ENCODE measurements around the gene SYNM.

Gene SYNM

GRCh38 chr15:99101501-99101900, 3.4 kb upstream of the SYNM start:
- Histone ChIP-seq H3K4me3 (no peak overlapping the region), H3K27ac (no peak overlapping the region)
- TF ChIP-seq CTCF (IDR thresholded peaks at IDR 0.05), result no peak
- DNase-seq (ENCODE audit: low spot score), result no peak

- DNase-seq (ENCODE audit: low spot score), result no peak
- TF ChIP-seq CTCF (IDR thresholded peaks at IDR 0.05), result no peak
- Histone ChIP-seq H3K4me3 (no peak overlapping the region), H3K27ac (no peak overlapping the region)
Observed at GRCh38 chr15:99102332-99103235, 2.3 kb upstream of the SYNM start.

DNA sequence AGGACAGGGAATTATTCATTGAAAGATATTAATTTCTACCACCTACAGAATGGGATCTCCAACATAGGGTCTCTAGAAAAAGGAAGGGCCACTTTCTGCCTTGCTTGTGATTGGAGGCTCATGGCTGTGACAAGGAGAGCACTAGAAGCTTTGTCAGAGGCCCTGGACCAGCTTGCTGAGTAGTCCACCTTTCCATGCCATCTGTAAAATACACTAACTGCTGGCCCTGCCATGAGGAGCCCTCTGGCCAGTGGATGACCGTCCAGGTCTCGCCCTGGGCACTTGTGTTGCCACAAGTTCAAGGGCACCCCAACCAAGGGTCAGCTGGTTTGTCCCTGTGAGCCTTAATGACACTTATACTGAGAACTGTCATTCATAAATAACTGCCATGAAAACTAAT, 1.6 kb upstream of the SYNM start:
- TF ChIP-seq CTCF (IDR thresholded peaks at IDR 0.05), result no peak
- H3K4me3 ChIP-seq, result no peak overlapping the region
- no peak for DNase-seq (ENCODE audit: low spot score)
- no peak overlapping the region for H3K27ac ChIP-seq

GRCh38 chr15:99105514-99106341, 848 bp downstream of the SYNM start:
- TF ChIP-seq CTCF (IDR thresholded peaks at IDR 0.05), result no peak
- peak; percentile 79 for DNase-seq (ENCODE audit: low spot score)
- Histone ChIP-seq H3K27ac (peak overlapping the region; percentile 86 to 97), H3K4me3 (peak overlapping the region; percentile 98)

DNA sequence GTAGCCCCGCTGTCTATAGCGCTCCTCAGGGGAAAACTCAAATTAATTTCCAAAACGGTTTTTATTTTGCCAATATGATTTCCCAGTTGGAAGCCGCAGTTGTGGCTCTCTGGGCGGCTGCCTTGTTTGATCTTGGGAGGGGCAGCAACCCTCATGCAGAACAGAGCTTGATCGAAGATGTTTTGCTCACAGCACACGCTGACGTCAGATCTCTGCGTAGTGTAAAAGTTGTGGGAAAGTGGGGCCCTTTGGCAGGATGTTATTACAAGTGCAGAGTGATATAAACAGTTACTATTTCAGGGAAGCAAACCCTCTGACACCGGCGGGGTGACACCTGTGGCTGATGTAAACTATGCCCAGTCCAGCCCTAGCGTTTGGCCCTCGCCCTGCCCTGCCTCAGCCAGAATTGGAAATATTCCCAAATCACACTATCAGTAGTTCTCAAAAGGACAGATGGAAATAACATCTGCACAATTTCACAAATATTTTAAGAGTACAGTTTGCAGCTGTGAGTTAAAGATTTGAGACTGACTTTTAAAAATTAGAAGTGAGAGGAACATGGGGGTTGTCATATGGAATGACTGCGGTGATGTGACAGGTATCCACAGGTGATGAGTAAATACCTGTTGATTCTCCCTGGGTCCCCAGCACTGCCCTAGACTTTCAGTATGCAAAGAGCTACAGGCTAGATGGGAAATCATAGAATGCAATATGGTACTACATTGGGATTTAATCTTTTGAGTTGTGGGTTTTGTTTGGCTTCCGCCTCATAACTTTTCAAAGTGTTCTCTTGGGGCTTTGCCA, 1.7 kb downstream of the SYNM start:
- peak overlapping the region; percentile 98 for H3K4me3 ChIP-seq
- peak; percentile 72 for DNase-seq (ENCODE audit: low spot score)
- peak overlapping the region; percentile 86 to 97 for H3K27ac ChIP-seq
- no peak for TF ChIP-seq CTCF (IDR thresholded peaks at IDR 0.05)

DNA sequence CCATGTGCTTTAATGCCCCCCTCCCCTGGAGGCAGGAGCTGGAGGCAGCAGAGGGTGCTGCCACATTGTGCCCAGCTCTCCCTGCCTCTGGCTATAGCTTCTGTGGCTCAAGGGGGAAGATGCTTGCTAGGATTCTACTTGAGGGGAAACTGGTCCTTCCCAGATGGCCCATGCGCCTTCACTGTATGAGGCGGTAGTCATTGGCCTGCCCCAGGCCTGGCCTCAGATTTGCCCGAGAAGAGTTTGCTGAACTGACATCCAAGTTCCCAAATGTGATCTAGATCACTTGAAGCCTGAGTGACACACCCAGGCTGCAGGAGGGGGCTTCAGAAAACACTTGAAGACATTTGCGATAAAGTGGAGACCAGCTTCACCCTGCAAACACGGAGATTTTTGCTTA, 4.1 kb downstream of the SYNM start:
- no peak for DNase-seq (ENCODE audit: low spot score)
- Histone ChIP-seq H3K27ac (peak overlapping the region; percentile 86 to 90), H3K4me3 (peak overlapping the region; percentile 48)
- no peak for TF ChIP-seq CTCF (IDR thresholded peaks at IDR 0.05)

Data from coronary artery (tissue), 2 donors.